Posterior cingulate gyrus (tissue), 11 donors: Measurements from ENCODE around the gene ALOX15B.
"Not testable (repeated sequence)": the region's sequence is repeated elsewhere in the genome, so short reads cannot be mapped to it uniquely, and the experiment has no call there.

Source experiments
- DNase-seq, 10 donors: peaks; one replicate each; pipeline versions ENCODE4 v3.0.0 to v3.0.0-alpha.2; 2020 to 2021; ENCODE audit warnings: mixed read lengths in 3 of 10
- intact Hi-C: fragments of 100-400 bp; cut with DNase I; formaldehyde crosslinking; loops from one replicate; pipeline ENCODE4 v1.15.1; 2023

The ALOX15B gene

GRCh38 chr17:8056976-8057625, 18.2 kb downstream of the ALOX15B start:
- peak in 1 of 10 donors; percentile 69 for DNase-seq
- intact Hi-C loops, result loop anchor here (5.0 kb wide), 2 partner anchors 65 to 190 kb away; no protein-coding TSS in a partner anchor

GRCh38 chr17:8057691-8058114, 18.8 kb downstream of the ALOX15B start:
- intact Hi-C loops, result loop anchor here (5.0 kb wide), 2 partner anchors 65 to 190 kb away; no protein-coding TSS in a partner anchor
- peak in 4 of 10 donors; percentile 15 to 31 (median 24) for DNase-seq

- no peak for DNase-seq
- intact Hi-C loops, result loop anchor here (5.0 kb wide), 2 partner anchors 67 to 192 kb away; no protein-coding TSS in a partner anchor
Observed at GRCh38 chr17:8059131-8059530, 20.3 kb downstream of the ALOX15B start.

- intact Hi-C loops, result no loop called here
- peak in 6 of 10 donors; percentile 47 to 86 (median 55) for DNase-seq
Observed at GRCh38 chr17:8060274-8060673, 21.4 kb downstream of the ALOX15B start.

GRCh38 chr17:8061851-8062250, 23.0 kb downstream of the ALOX15B start:
- intact Hi-C loops, DNase-seq: not testable (repeated sequence)

GRCh38 chr17:8062435-8062806, 23.6 kb downstream of the ALOX15B start:
- intact Hi-C loops, result no loop called here
- DNase-seq, result peak in 1 of 10 donors; percentile 2

GRCh38 chr17:8062807-8063483, 24.1 kb downstream of the ALOX15B start:
- intact Hi-C loops, result no loop called here
- DNase-seq, result no peak

- peak in 3 of 10 donors; percentile 12 to 55 (median 33) for DNase-seq
- intact Hi-C loops, result no loop called here
Observed at GRCh38 chr17:8063761-8064534, 25.1 kb downstream of the ALOX15B start.

- peak in 3 of 10 donors; percentile 41 to 64 (median 60) for DNase-seq
- intact Hi-C loops, result no loop called here
Observed at GRCh38 chr17:8064561-8065019, 25.7 kb downstream of the ALOX15B start.

- intact Hi-C loops, result no loop called here
- peak in 3 of 10 donors; percentile 26 to 54 (median 32) for DNase-seq
Observed at GRCh38 chr17:8066841-8067775, 28.2 kb downstream of the ALOX15B start.

GRCh38 chr17:8067806-8068205, 28.9 kb downstream of the ALOX15B start:
- intact Hi-C loops, result no loop called here
- peak in 3 of 10 donors; percentile 30 to 75 (median 63) for DNase-seq

GRCh38 chr17:8068736-8069586, 30.1 kb downstream of the ALOX15B start:
- DNase-seq, result peak in 2 of 10 donors; percentile 27 to 53
- intact Hi-C loops, result no loop called here

- peak in 1 of 10 donors; percentile 56 for DNase-seq
- intact Hi-C loops, result no loop called here
Observed at GRCh38 chr17:8069587-8069860, 30.7 kb downstream of the ALOX15B start.

GRCh38 chr17:8071496-8071895, 32.6 kb downstream of the ALOX15B start:
- intact Hi-C loops, result no loop called here
- peak in 2 of 10 donors; percentile 20 to 53 for DNase-seq

- intact Hi-C loops, result no loop called here
- DNase-seq, result peak in 3 of 10 donors; percentile 50 to 72 (median 69)
Observed at GRCh38 chr17:8072341-8072728, 33.5 kb downstream of the ALOX15B start.

- peak in 2 of 10 donors; percentile 44 to 71 for DNase-seq
- intact Hi-C loops, result no loop called here
Observed at GRCh38 chr17:8072729-8073461, 34.0 kb downstream of the ALOX15B start.

- intact Hi-C loops, result no loop called here
Observed at GRCh38 chr17:8073627-8074484, 35.0 kb downstream of the ALOX15B start.

More at GRCh38 chr17:8073627-8074484, 35.0 kb downstream of the ALOX15B start:
- DNase-seq, result peak in 9 of 10 donors; percentile 43 to 95 (median 63)
